Ishikawa (cell line): ENCODE data around the gene SMAD6.

Experiments
- CEBPB ChIP-seq: IDR thresholded peaks from 2 replicates; pipeline ENCODE4 v1.6.1; 2012
- CREB1 ChIP-seq: IDR thresholded peaks from 2 replicates; pipeline ENCODE4 v1.6.1; 2012; ENCODE audit warnings: low read depth
- EGR1 ChIP-seq: IDR thresholded peaks from 2 replicates; pipeline ENCODE4 v1.6.1; 2012
- EP300 ChIP-seq: IDR thresholded peaks from 2 replicates; pipeline ENCODE4 v1.6.1; 2012; ENCODE audit warnings: borderline replicate concordance
- FOXM1 ChIP-seq: IDR thresholded peaks from 2 replicates; pipeline ENCODE4 v1.6.1; 2012; ENCODE audit warnings: low read depth, borderline replicate concordance
- NFIC ChIP-seq: IDR thresholded peaks from 2 replicates; pipeline ENCODE4 v1.6.1; 2012
- RAD21 ChIP-seq: IDR thresholded peaks from 2 replicates; pipeline ENCODE4 v1.6.1; 2012; ENCODE audit warnings: low read depth
- TAF1 ChIP-seq: IDR thresholded peaks from 2 replicates; pipeline ENCODE4 v1.6.1; 2012; ENCODE audit warnings: low read depth, mild to moderate bottlenecking
- TCF12 ChIP-seq: IDR thresholded peaks from 2 replicates; pipeline ENCODE4 v1.6.1; 2012; ENCODE audit warnings: low read depth
- TEAD4 ChIP-seq: IDR thresholded peaks from 2 replicates; pipeline ENCODE4 v1.6.1; 2012
- YY1 ChIP-seq: IDR thresholded peaks from 2 replicates; pipeline ENCODE4 v1.6.1; 2012; ENCODE audit warnings: low read depth
- ZBTB7A ChIP-seq: IDR thresholded peaks from 2 replicates; pipeline ENCODE4 v1.6.1; 2012; ENCODE audit warnings: low read depth
- TF ChIP-seq, protein P1 (sequence below): IDR thresholded peaks from 2 replicates; pipeline ENCODE4 v1.6.1; 2012
- TF ChIP-seq, protein P2 (sequence below): IDR thresholded peaks from 2 replicates; pipeline ENCODE4 v1.6.1; 2012
- TF ChIP-seq, protein P3 (sequence below): IDR thresholded peaks from 2 replicates; pipeline ENCODE4 v1.6.1; 2012; ENCODE audit warnings: low read depth, mild to moderate bottlenecking

Gene SMAD6

DNA sequence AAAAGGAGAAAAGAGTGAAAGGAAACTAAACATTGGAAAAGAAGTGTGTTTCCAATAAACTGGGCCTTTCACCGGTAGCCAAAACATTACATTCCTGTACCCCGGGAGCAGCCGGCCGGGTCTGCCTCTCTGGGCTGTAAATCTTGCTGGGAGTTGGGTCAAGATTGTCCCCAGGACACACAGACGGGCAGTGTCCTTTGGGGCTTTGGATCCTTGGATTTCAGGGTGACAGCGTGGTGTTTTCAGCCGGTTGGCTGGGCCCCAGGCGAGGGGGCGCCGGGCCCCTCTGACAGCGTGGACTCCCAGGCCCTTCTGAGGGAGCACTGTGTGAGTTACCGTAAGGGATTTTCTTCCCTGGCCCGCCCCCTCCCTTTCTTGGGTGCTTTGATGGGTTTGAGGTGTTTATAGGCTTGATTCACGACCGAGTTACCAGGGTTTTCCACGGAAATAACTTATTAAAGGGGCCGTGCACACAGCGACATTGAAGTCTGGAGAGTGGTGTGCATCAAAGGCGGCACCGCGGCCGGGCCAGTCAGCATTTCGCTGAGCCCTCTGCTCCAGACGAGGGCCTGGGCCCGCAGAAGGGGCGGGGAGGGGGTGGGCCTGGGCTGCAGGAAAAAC, 27.4 kb downstream of the SMAD6 start:
- no peak for TF ChIP-seq CREB1
- TF ChIP-seq TEAD4: no peak

DNA sequence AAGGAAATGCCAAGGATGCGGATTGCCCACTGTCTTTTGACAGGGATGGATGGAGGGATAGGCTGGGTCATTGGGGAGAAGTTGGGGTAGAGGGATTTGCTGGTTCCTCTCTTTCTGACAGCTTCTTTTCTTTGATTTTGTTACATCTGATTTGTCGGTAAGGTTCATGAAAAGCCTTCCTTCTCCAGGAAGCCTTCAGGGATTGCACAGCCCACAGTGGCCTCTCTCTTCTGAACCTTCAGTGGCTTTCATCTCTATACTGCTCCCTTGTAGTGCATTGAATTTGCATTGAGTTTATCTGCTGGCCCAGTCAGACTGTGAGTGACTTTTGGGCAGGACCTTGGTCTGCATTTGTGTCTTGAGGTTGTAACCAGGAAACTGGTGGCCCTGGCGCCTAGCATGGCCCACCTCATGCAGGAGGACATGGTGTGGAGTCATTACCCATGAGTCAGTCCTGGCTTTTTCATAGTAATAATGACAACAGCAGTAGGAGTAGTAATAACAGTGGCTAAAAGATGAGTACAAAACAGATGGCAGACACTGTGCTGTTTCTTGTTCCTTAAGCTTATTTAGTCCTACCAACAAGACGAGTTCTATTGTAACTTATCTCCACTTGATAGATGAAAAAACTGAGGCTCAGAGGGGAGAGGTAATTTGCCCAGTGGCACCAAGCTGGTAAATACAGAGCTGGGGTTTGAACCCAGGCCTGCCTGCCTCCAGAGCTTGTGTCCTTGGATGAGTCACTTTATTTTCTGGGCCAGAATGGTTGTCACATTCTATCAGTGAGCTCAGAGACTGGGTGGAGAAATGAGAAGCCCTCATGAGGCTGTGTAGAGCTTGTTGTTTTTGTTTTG, 28.4 kb downstream of the SMAD6 start:
- TF ChIP-seq EGR1 (no peak), EP300 (no peak), ZBTB7A (no peak), TCF12 (no peak), NFIC (no peak), RAD21 (no peak), CEBPB (no peak), FOXM1 (no peak), YY1 (no peak), TEAD4 (no peak), CREB1 (no peak), TAF1 (no peak)
- TF ChIP-seq, protein P1, sequence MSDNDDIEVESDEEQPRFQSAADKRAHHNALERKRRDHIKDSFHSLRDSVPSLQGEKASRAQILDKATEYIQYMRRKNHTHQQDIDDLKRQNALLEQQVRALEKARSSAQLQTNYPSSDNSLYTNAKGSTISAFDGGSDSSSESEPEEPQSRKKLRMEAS: no peak
- TF ChIP-seq, protein P2, sequence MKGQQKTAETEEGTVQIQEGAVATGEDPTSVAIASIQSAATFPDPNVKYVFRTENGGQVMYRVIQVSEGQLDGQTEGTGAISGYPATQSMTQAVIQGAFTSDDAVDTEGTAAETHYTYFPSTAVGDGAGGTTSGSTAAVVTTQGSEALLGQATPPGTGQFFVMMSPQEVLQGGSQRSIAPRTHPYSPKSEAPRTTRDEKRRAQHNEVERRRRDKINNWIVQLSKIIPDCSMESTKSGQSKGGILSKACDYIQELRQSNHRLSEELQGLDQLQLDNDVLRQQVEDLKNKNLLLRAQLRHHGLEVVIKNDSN: no peak
- TF ChIP-seq, protein P3, sequence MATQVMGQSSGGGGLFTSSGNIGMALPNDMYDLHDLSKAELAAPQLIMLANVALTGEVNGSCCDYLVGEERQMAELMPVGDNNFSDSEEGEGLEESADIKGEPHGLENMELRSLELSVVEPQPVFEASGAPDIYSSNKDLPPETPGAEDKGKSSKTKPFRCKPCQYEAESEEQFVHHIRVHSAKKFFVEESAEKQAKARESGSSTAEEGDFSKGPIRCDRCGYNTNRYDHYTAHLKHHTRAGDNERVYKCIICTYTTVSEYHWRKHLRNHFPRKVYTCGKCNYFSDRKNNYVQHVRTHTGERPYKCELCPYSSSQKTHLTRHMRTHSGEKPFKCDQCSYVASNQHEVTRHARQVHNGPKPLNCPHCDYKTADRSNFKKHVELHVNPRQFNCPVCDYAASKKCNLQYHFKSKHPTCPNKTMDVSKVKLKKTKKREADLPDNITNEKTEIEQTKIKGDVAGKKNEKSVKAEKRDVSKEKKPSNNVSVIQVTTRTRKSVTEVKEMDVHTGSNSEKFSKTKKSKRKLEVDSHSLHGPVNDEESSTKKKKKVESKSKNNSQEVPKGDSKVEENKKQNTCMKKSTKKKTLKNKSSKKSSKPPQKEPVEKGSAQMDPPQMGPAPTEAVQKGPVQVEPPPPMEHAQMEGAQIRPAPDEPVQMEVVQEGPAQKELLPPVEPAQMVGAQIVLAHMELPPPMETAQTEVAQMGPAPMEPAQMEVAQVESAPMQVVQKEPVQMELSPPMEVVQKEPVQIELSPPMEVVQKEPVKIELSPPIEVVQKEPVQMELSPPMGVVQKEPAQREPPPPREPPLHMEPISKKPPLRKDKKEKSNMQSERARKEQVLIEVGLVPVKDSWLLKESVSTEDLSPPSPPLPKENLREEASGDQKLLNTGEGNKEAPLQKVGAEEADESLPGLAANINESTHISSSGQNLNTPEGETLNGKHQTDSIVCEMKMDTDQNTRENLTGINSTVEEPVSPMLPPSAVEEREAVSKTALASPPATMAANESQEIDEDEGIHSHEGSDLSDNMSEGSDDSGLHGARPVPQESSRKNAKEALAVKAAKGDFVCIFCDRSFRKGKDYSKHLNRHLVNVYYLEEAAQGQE: no peak

DNA sequence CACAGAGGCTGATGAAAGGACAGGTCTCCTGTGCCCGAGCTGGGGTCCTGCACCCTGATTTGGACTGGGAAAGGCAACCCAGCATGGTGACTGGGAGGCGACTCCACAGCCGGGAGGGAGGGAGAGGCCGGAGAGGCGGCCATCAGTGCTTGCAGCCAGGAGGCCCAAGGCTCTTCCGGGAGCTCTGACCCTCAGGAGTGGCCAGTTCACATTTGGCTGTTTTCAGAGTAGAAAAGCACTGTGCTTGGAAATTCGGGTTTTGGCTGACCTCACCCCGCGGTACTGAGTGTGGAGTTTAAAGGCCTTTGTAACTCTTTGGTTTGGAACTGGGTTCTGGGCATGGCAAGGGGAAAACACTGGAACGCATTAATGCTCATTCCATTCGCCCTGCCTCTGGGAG, 31.9 kb downstream of the SMAD6 start:
- TF ChIP-seq EGR1 (no peak), TAF1 (no peak), RAD21 (no peak), YY1 (no peak), FOXM1 (no peak), NFIC (no peak), TCF12 (no peak), ZBTB7A (no peak), CREB1 (no peak)
- TF ChIP-seq, protein P1: no peak
- TF ChIP-seq, protein P2: no peak
- TF ChIP-seq, protein P3: no peak

DNA sequence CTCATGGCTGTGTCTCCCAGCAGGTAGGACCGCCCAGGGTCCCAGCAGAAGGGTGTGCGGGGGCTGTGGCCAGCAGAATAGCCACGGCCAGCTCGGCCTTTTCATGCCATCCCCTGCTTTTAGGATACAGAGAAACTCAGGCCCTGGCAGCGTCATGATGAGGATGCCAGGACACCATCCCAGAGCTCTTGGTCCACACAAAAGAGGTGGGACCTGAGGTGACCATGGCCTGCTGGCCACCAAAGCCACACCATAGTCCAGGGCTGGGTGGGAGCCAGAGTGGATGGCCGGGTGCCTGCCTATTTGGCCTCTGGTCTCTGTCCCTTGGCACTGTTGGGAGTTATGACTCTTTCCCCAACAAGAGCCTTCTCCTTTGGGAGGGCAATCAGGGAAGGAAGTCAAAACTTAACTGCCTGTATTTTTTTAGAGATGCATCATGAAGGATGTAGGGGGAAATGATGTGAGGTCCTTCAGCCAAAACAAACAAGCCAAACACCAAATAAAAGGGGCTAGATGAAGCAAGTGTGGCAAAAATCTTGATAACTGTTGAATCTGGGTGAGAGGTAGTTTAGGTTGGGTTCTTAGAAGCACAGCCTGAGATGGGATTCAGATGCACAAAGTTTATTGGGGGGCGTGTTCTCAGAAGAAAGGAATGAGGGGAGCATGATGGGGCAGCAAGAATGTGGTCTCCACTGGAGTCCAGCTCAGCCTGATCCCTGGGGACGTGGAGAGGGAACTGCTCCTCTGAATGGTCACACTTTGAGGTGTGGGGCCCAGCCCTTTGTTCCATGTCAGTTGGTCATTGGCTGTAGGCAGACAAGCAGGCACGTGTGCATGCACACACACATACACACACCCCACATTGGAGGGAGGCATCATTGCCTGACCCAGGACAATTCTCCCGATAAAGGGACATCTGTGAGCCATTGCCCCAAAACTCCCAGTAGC, 33.2 kb downstream of the SMAD6 start:
- no peak for TF ChIP-seq TEAD4
- no peak for TF ChIP-seq FOXM1
- TF ChIP-seq, protein P1: no peak
- TF ChIP-seq TCF12: no peak
- no peak for TF ChIP-seq EGR1
- TF ChIP-seq, protein P3: no peak
